PC-9 (cell line): Measurements from ENCODE around the gene NVL.

Source experiments
- EZH2 ChIP-seq: fragments of 200-600 bp; sonication (generic); IDR thresholded peaks from 2 replicates; pipeline ENCODE4 v1.8.0; 2017; ENCODE audit warnings: antibody characterized with exemption, low read depth
- TF ChIP-seq, protein P1 (sequence below): fragments of 200-600 bp; sonication (generic); conservative IDR thresholded peaks from 2 replicates; pipeline ENCODE4 v1.6.1; 2017; ENCODE audit warnings: mixed run types, antibody characterized with exemption, mild to moderate bottlenecking, moderate library complexity

DNA sequence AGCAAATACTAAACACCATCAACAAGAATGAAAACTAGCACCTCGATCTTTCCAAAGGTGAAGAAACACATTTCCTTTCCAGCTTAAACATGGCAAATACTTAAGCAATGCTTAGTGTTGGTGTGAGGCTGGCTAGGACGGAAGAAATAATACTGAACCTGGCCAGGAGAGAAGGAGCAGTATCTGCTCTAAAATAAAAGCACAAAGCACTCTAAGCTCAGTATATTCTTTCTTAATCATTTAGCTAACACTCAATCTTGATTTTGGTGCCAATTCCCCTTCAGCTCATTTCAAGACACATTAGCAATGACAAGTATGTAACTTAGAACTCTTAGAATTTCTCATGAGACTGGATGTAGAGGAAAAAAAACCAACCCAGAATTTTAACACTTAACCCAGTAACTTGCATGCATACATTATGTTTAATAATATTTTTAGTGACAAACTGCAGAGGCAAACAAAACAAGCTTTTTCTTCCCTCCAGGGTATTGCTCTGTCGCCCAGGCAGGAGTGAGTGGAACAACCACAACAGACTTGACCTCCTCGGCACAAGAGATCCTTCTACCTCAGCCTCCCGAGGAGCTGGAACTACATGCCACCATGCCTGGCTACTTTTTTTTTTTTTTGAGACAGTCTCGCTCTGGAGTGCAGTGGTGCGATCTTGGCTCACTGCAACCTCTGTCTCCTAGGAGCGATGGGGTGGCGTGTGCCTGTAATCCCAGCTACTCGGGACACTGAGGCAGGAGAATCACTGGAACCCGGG is 92.7 kb downstream of the NVL start:
- TF ChIP-seq, protein P1, sequence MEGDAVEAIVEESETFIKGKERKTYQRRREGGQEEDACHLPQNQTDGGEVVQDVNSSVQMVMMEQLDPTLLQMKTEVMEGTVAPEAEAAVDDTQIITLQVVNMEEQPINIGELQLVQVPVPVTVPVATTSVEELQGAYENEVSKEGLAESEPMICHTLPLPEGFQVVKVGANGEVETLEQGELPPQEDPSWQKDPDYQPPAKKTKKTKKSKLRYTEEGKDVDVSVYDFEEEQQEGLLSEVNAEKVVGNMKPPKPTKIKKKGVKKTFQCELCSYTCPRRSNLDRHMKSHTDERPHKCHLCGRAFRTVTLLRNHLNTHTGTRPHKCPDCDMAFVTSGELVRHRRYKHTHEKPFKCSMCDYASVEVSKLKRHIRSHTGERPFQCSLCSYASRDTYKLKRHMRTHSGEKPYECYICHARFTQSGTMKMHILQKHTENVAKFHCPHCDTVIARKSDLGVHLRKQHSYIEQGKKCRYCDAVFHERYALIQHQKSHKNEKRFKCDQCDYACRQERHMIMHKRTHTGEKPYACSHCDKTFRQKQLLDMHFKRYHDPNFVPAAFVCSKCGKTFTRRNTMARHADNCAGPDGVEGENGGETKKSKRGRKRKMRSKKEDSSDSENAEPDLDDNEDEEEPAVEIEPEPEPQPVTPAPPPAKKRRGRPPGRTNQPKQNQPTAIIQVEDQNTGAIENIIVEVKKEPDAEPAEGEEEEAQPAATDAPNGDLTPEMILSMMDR = no peak
- no peak for TF ChIP-seq EZH2
